GM12878 (cell line): ENCODE results near the gene FAM78A. TPM values are rescaled to one million over a fixed set of nuclear protein-coding genes. Genes with fewer than 3 reads are reported as not detected.

Source experiments
- ATAC-seq: fragments of 200-7000 bp; cut with Tn5 transposase; 3 replicates; pipeline ENCODE4 v1.9.1; 2020; ENCODE audit warnings: mild to moderate bottlenecking, moderate library complexity
- BruUV-seq: library from RNA; stranded (reverse); fragments of 400-500 nt; replicated peaks from 2 replicates; lab custom pipeline; 2021; lab: Mats Ljungman, UMichigan
- CTCF ChIA-PET: fragments of 300-600 bp; sonication (Branson Sonifier 250); formaldehyde crosslinking; extraction: SDS; loops from one replicate; lab custom pipeline; 2021; ENCODE audit warnings: inconsistent platforms; lab: Yijun Ruan, JAX
- POLR2A ChIA-PET: fragments of 350-600 bp; formaldehyde crosslinking; extraction: SDS; loops from one replicate; lab custom pipeline; 2021; ENCODE audit warnings: inconsistent platforms; lab: Charles Lee
- RAD21 ChIA-PET: fragments of 300-600 bp; sonication (Branson Sonifier 250); formaldehyde crosslinking; loops from one replicate; lab custom pipeline; 2023; ENCODE audit warnings: antibody characterized with exemption; ENCODE audit not compliant: unreplicated experiment; lab: Charles Lee
- SMC1A ChIA-PET: fragments of 300-600 bp; sonication (Branson Sonifier 250); formaldehyde crosslinking; loops from one replicate; lab custom pipeline; 2023; ENCODE audit not compliant: unreplicated experiment, uncharacterized antibody; lab: Charles Lee
- DNase-seq: peaks from one replicate; pipeline ENCODE4 v3.0.0-alpha.2; 2011; ENCODE audit warnings: low read depth, low spot score
- FAIRE-seq: peaks from 3 replicates; lab custom pipeline; 2011; peaks lifted over from hg19 to GRCh38; lab: Jason Lieb, UNC
- H2AFZ ChIP-seq: 2 replicates; pipeline ENCODE4 v1.6.0; 2011; ENCODE audit warnings: low read depth, low read length, control low read depth; ENCODE audit not compliant: control insufficient read depth
- H3K27ac ChIP-seq: 2 replicates; pipeline ENCODE4 v1.5.1; 2011; ENCODE audit warnings: control low read depth; ENCODE audit not compliant: control insufficient read depth, insufficient read depth
- H3K27me3 ChIP-seq, 2 experiments: replicated peaks in 1 of 2; 2 replicates each; pipeline versions ENCODE4 v1.6.0 to v1.6.1; 2011; ENCODE audit warnings: low read length in 1 of 2; ENCODE audit not compliant: control insufficient read depth in 2 of 2, insufficient read depth in 2 of 2
- H3K36me3 ChIP-seq, 2 experiments: 2 replicates each; pipeline ENCODE4 v1.5.1; 2011; ENCODE audit warnings: low read length in 1 of 2; ENCODE audit not compliant: control insufficient read depth in 2 of 2, insufficient read depth in 2 of 2
- H3K4me1 ChIP-seq: 2 replicates; pipeline ENCODE4 v1.6.1; 2011; ENCODE audit warnings: mild to moderate bottlenecking, low read length, moderate library complexity, mixed read lengths; ENCODE audit not compliant: control insufficient read depth, insufficient read depth
- H3K4me2 ChIP-seq: 2 replicates; pipeline ENCODE4 v1.6.0; 2011; ENCODE audit warnings: control low read depth; ENCODE audit not compliant: control insufficient read depth, insufficient read depth
- H3K4me3 ChIP-seq: fragments of 200-600 bp; sonication (generic); 2 replicates; pipeline ENCODE4 v1.5.1; 2016
- H3K79me2 ChIP-seq: 2 replicates; pipeline ENCODE4 v1.6.0; 2011; ENCODE audit warnings: low read length; ENCODE audit not compliant: control insufficient read depth, insufficient read depth
- H3K9ac ChIP-seq: 2 replicates; pipeline ENCODE4 v1.8.0; 2011; ENCODE audit warnings: low read length, control low read depth, mixed read lengths; ENCODE audit not compliant: control insufficient read depth, insufficient read depth
- H3K9me3 ChIP-seq: replicated peaks from 3 replicates; pipeline ENCODE4 v1.5.1; 2011; ENCODE audit warnings: mild to moderate bottlenecking, low read length; ENCODE audit not compliant: control insufficient read depth, insufficient read depth
- H4K20me1 ChIP-seq: 2 replicates; pipeline ENCODE4 v1.6.0; 2011; ENCODE audit not compliant: control insufficient read depth, insufficient read depth
- ATF3 ChIP-seq: IDR thresholded peaks from 2 replicates; pipeline ENCODE4 v1.6.1; 2011; ENCODE audit warnings: low read depth, mild to moderate bottlenecking, low read length, moderate library complexity, borderline replicate concordance; ENCODE audit errors: extremely low read depth
- CHD2 ChIP-seq: IDR thresholded peaks from 2 replicates; pipeline ENCODE4 v1.6.1; 2011; ENCODE audit warnings: low read depth, low read length, improper control_type of control experiment, borderline replicate concordance
- EZH2 ChIP-seq: IDR thresholded peaks from 2 replicates; pipeline ENCODE4 v1.6.1; 2012; ENCODE audit warnings: low read depth, mild to moderate bottlenecking, control low read depth, inconsistent platforms, low read length, borderline replicate concordance; ENCODE audit not compliant: control insufficient read depth
- HDGF ChIP-seq: fragments of 450-650 bp; IDR thresholded peaks from 2 replicates; pipeline ENCODE4 v1.6.1; 2016; ENCODE audit warnings: antibody characterized with exemption
- KDM1A ChIP-seq: fragments of 200-600 bp; sonication (generic); IDR thresholded peaks from 2 replicates; pipeline ENCODE4 v1.6.1; 2016; ENCODE audit warnings: borderline replicate concordance
- MTA3 ChIP-seq: IDR thresholded peaks from 2 replicates; pipeline ENCODE4 v1.6.1; 2012; ENCODE audit warnings: low read length, inconsistent platforms, borderline replicate concordance
- NR2C1 ChIP-seq: fragments of 450-650 bp; IDR thresholded peaks from 2 replicates; pipeline ENCODE4 v1.6.1; 2017; ENCODE audit warnings: antibody characterized with exemption, mild to moderate bottlenecking, moderate library complexity
- NR2F1 ChIP-seq: fragments of 450-650 bp; conservative IDR thresholded peaks from 2 replicates; pipeline ENCODE4 v1.6.1; 2017; ENCODE audit warnings: mild to moderate bottlenecking
- PBX3 ChIP-seq: IDR thresholded peaks from 2 replicates; pipeline ENCODE4 v1.6.1; 2011; ENCODE audit warnings: mild to moderate bottlenecking, low read depth, low read length, moderate library complexity; ENCODE audit not compliant: insufficient replicate concordance
- YY1 ChIP-seq: IDR thresholded peaks from 2 replicates; pipeline ENCODE4 v1.6.1; 2011; ENCODE audit warnings: low read depth, mild to moderate bottlenecking, low read length
- ZBTB4 ChIP-seq: fragments of 450-650 bp; formaldehyde crosslinking; IDR thresholded peaks from 2 replicates; pipeline ENCODE4 v1.4.0; 2022; ENCODE audit warnings: mild to moderate bottlenecking, moderate library complexity
- ZNF592 ChIP-seq: fragments of 450-650 bp; IDR thresholded peaks from 2 replicates; pipeline ENCODE4 v1.6.1; 2017; ENCODE audit warnings: mild to moderate bottlenecking, moderate library complexity
- WGBS: methylation state at CpG from one replicate; pipeline ENCODE4 v1.1.6; 2016; ENCODE audit warnings: low lambda C conversion rate; ENCODE audit not compliant: insufficient replicate concordance, insufficient coverage; ENCODE audit errors: missing lambda C conversion rate; 5-methylcytosine and 5-hydroxymethylcytosine counted together
- in situ Hi-C: fragments of 300-500 bp; cut with MboI; formaldehyde crosslinking; loops from 9 replicates; pipeline ENCODE4 v1.14.3; 2018; ENCODE audit warnings: mixed read lengths
- intact Hi-C: fragments of 100-400 bp; cut with micrococcal nuclease; formaldehyde crosslinking; loops from one replicate; pipeline ENCODE4 v1.14.2; 2022; ENCODE audit not compliant: unreplicated experiment
- polyA plus RNA-seq, 11 experiments: library from polyadenylated mRNA; depleted of rRNA in 4 of 11; unstranded in 6 of 11; stranded (reverse) in 5 of 11; fragments of >200 nt; fragmentation: Nextera tagmentation in 4 of 11; fragmentation: Illumina TruSeq in 1 of 11; extraction: Ambion mirVana in 4 of 11; extraction: Trizol in 1 of 11; gene quantifications; 1 replicate in 1 of 11; 2 replicates in 10 of 11; pipeline versions ENCODE4 v1.2.1 to v1.2.3, GENCODE V29; 2011 to 2016; ENCODE audit warnings: inconsistent platforms in 2 of 11, missing spikeins in 2 of 11, low read depth in 1 of 11
- total RNA-seq, 4 experiments: library from RNA; depleted of rRNA in 3 of 4; stranded (reverse); fragments of >200 nt in 3 of 4; fragmentation: Illumina TruSeq in 1 of 4; extraction: Trizol in 1 of 4; gene quantifications; 2 replicates each; pipeline versions ENCODE4 v1.2.1 to v1.2.3, GENCODE V29; 2013 to 2021

FAM78A gene
- total and polyA plus RNA-seq, 10 of the 15 experiments (the other 5 are each of a cell fraction or from before 2014, with no cell fraction given) = 0.18 to 32.5 (median 12.2) TPM

- Histone ChIP-seq H3K79me2 (no peaks in the 10 kb centered on the region), H2AFZ (no peak overlapping the region), H3K27me3 (no peaks in the 10 kb centered on the region), H3K36me3 (no peaks in the 10 kb centered on the region), H3K9me3 (no peaks in the 10 kb centered on the region), H3K4me1 (no peaks in the 10 kb centered on the region), H3K4me3 (no peak overlapping the region), H4K20me1 (no peaks in the 10 kb centered on the region; the same call in 1 of the 2 replicates), H3K9ac (no peak overlapping the region), H3K27ac (no peak overlapping the region), H3K4me2 (no peak overlapping the region)
- WGBS = 26% methylated on average over 5 of the region's 5 CpGs
- CTCF ChIA-PET = no interaction called here
- intact Hi-C loops = no loop called here
- RAD21 ChIA-PET = interaction anchor here (1.1 kb wide), 1 partner anchor 36 kb away, joined by 4 read pairs; no protein-coding TSS in a partner anchor
- in situ Hi-C loops = no loop called here
- POLR2A ChIA-PET = no interaction called here
- DNase-seq (no peak), ATAC-seq (no peak), FAIRE-seq (no peak)
- SMC1A ChIA-PET = interaction anchor here (1.2 kb wide), 1 partner anchor 43 kb away, joined by 3 read pairs; no protein-coding TSS in a partner anchor
- no TSS peak for BruUV-seq
- TF ChIP-seq ZBTB4 (CRISPR knock-in tag) = no peak
- TF ChIP-seq NR2C1 = no peak
- no peak for TF ChIP-seq PBX3
- no peak for TF ChIP-seq EZH2
- TF ChIP-seq ZNF592 = no peak
- no peak for TF ChIP-seq ATF3
- TF ChIP-seq KDM1A = no peak
- no peak for TF ChIP-seq YY1
- TF ChIP-seq HDGF = no peak
- no peak for TF ChIP-seq CHD2
- TF ChIP-seq MTA3 = no peak
- TF ChIP-seq NR2F1 = no peak
Measured at GRCh38 chr9:131299961-131300347, 23.6 kb upstream of the FAM78A start.
